GM23248 (cell line): ENCODE measurements around the gene TEAD1.

Experiments
- EZH2 ChIP-seq: fragments of 200-600 bp; sonication (generic); IDR thresholded peaks from 2 replicates; pipeline ENCODE4 v1.6.1; 2018; ENCODE audit warnings: antibody characterized with exemption, mild to moderate bottlenecking; ENCODE audit not compliant: insufficient read depth, poor library complexity, severe bottlenecking
- EZH2phosphoT487 ChIP-seq: fragments of 200-600 bp; sonication (generic); IDR thresholded peaks from 2 replicates; pipeline ENCODE4 v1.6.1; 2018; ENCODE audit warnings: antibody characterized with exemption, moderate library complexity, mild to moderate bottlenecking, low read depth; ENCODE audit not compliant: insufficient read depth

- TF ChIP-seq EZH2 = no peak
- TF ChIP-seq EZH2phosphoT487 = no peak
Observed at GRCh38 chr11:12634329-12634728, 39.9 kb upstream of the TEAD1 start.
